Measurements from ENCODE around the gene C10orf62. TPM values are rescaled to one million over a fixed set of nuclear protein-coding genes. Genes with fewer than 3 reads are reported as not detected.
A peak's percentile ranks its signal among the peaks of the same experiment; 100 is the strongest.
"Not testable (repeated sequence)": the region's sequence is repeated elsewhere in the genome, so short reads cannot be mapped to it uniquely, and the experiment has no call there.

The C10orf62 gene
- total RNA-seq, 1 donor = 0.36 TPM

DNA sequence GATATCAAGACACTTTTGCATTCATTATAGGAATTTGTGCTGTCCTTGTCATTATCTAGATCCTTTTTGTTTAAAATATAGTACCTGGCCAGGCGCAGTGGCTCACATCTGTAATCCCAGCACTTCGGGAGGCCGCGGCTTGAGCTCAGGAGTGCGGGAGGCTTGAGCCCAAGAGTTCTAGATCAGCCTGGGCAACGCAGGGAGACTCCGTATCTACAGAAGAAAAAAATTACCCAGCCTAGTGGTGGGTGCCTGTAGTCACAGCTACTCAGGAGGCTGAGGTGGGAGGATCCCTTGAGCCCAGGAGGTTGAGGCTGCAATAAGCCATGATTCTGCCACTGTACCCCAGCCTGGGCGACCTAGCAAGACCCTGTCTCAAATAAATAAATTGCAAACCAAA lies 44.4 kb downstream of the C10orf62 start:
- Histone ChIP-seq H4K20me1 (ENCODE audit: insufficient read depth, low read length) (peaks cover 4% of the 10 kb centered on the region), H3K36me3 (ENCODE audit: insufficient read depth, low read length) (no peaks in the 10 kb centered on the region), H3K4me3 (ENCODE audit: insufficient read depth, low read length) (peak overlapping the region; percentile 98), H3K4me1 (ENCODE audit: insufficient read depth, low read length) (peaks cover 4% of the 10 kb centered on the region), H3K27me3 (ENCODE audit: insufficient read depth, low read length) (no peaks in the 10 kb centered on the region), H3K79me2 (ENCODE audit: insufficient read depth, low read length) (peaks cover 20% of the 10 kb centered on the region), H3K27ac (ENCODE audit: low read depth, low read length) (peak overlapping the region; percentile 58), H3K9me3 (ENCODE audit: low read depth, low read length) (no peaks in the 10 kb centered on the region), H3K4me2 (ENCODE audit: insufficient read depth, low read length) (peak overlapping the region; percentile 99), H2AFZ (ENCODE audit: low read length) (peak overlapping the region; percentile 99)
- no peak for DNase-seq (ENCODE audit: insufficient read length, low spot score, missing footprints)
- TF ChIP-seq CTCF (IDR thresholded peaks at IDR 0.05; ENCODE audit: extremely low read depth, low read depth, low read length) = peak; percentile 18

GRCh38 chr10:97635577-97635976 lies 46.1 kb downstream of the C10orf62 start:
- H3K4me2 ChIP-seq (ENCODE audit: insufficient read depth, low read length) = no peak overlapping the region
- H3K36me3 ChIP-seq (ENCODE audit: insufficient read depth, low read length) = no peaks in the 10 kb centered on the region
- H3K27me3 ChIP-seq (ENCODE audit: insufficient read depth, low read length) = no peaks in the 10 kb centered on the region
- no peak for TF ChIP-seq CTCF (IDR thresholded peaks at IDR 0.05; ENCODE audit: extremely low read depth, low read depth, low read length)
- H4K20me1 ChIP-seq (ENCODE audit: insufficient read depth, low read length) = peaks cover 1% of the 10 kb centered on the region
- H3K4me1 ChIP-seq (ENCODE audit: insufficient read depth, low read length) = peaks cover 4% of the 10 kb centered on the region
- DNase-seq (ENCODE audit: insufficient read length, low spot score, missing footprints) = no peak
- H3K4me3 ChIP-seq (ENCODE audit: insufficient read depth, low read length) = no peak overlapping the region
- H3K9me3 ChIP-seq (ENCODE audit: low read depth, low read length) = no peaks in the 10 kb centered on the region
- H3K27ac ChIP-seq (ENCODE audit: low read depth, low read length) = no peak overlapping the region
- no peak overlapping the region for H2AFZ ChIP-seq (ENCODE audit: low read length)
- peaks cover 15% of the 10 kb centered on the region for H3K79me2 ChIP-seq (ENCODE audit: insufficient read depth, low read length)

DNA sequence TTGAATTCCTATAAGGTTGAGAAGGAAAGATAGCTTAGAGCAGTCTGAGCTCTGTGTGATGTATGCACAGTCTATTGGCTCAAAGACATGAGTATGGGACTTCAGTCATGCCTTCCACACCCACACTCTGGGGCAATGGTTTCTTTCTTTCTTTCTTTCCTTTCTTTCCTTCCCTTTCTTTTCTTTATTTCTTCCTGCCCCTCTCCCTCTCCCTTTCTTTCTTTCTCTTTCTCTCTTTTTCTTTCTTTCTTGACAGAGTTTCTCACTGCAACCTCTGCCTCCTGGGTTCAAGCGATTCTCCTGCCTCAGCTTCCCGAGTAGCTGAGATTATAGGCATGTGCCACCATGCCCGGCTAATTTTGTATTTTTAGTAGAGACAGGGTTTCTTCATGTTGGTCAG lies 49.6 kb downstream of the C10orf62 start:
- not testable (repeated sequence) for H3K36me3 ChIP-seq (ENCODE audit: insufficient read depth, low read length); H4K20me1 ChIP-seq (ENCODE audit: insufficient read depth, low read length); H3K27ac ChIP-seq (ENCODE audit: low read depth, low read length); DNase-seq (ENCODE audit: insufficient read length, low spot score, missing footprints); H3K4me3 ChIP-seq (ENCODE audit: insufficient read depth, low read length); H3K9me3 ChIP-seq (ENCODE audit: low read depth, low read length); H3K27me3 ChIP-seq (ENCODE audit: insufficient read depth, low read length); H3K4me2 ChIP-seq (ENCODE audit: insufficient read depth, low read length)
- H3K79me2 ChIP-seq (ENCODE audit: insufficient read depth, low read length) = peaks cover 31% of the 10 kb centered on the region
- H2AFZ ChIP-seq (ENCODE audit: low read length) = peak overlapping the region; percentile 56
- H3K4me1 ChIP-seq (ENCODE audit: insufficient read depth, low read length) = peaks cover 13% of the 10 kb centered on the region

DNA sequence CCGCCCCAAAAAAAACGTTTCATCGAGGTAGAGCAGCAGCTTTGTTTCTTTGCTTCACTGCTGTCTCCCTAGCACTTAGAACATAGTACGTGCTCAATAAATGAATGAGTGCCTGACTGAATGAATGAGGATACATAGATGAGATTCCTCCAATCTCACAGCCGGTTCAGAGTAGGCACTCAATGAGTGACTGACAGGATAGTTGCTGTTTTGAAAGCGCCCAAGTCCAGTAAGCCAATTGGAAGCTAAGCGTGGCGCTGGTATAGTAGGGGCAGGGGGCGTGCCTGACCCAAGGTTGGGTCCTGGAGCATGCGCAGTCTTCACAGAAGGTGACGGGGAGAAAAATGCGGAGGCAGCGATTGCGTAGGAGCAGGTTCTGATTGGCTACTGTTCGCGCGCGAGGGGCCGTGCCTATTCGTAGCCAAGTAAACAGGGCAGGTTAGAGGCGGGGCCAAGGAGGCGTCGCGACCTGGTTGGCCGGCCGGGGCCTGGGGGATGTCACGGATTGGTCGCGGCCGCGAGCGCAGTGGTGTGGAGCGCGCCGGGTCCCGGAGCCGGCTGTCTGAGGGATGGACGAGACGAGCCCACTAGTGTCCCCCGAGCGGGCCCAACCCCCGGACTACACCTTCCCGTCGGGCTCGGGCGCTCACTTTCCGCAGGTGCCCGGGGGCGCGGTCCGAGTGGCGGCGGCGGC lies 50.8 kb downstream of the C10orf62 start, which contains the start of gene PI4K2A:
Gene PI4K2A (plus strand): TSS at position 498 of the 694 bp plus-strand sequence. CDS start 72 bp downstream, at position 570.
- no peak for TF ChIP-seq CTCF (IDR thresholded peaks at IDR 0.05; ENCODE audit: extremely low read depth, low read depth, low read length)
- DNase-seq (ENCODE audit: insufficient read length, low spot score, missing footprints) = peak; percentile 99
- peak within 1 kb of the TSS; percentile 96 for H3K4me3 ChIP-seq (ENCODE audit: insufficient read depth, low read length)
- H2AFZ ChIP-seq (ENCODE audit: low read length) = peak within 1 kb of the TSS; percentile 71
- H3K27ac ChIP-seq (ENCODE audit: low read depth, low read length) = peak within 1 kb of the TSS; percentile 79
- peaks cover 21% of the 10 kb centered on the region for H3K4me1 ChIP-seq (ENCODE audit: insufficient read depth, low read length)
- peaks cover 12% of the 10 kb centered on the region for H3K36me3 ChIP-seq (ENCODE audit: insufficient read depth, low read length)
- peak within 1 kb of the TSS; percentile 94 for H3K4me2 ChIP-seq (ENCODE audit: insufficient read depth, low read length)
- H3K79me2 ChIP-seq (ENCODE audit: insufficient read depth, low read length) = peaks cover 43% of the 10 kb centered on the region
- no peaks in the 10 kb centered on the region for H3K9me3 ChIP-seq (ENCODE audit: low read depth, low read length)
- no peaks in the 10 kb centered on the region for H3K27me3 ChIP-seq (ENCODE audit: insufficient read depth, low read length)
- peaks cover 5% of the 10 kb centered on the region for H4K20me1 ChIP-seq (ENCODE audit: insufficient read depth, low read length)

Other genes with a start within 250 kb of the C10orf62 start
- 15.0 and 15.9 TPM in 2 replicates for gene RRP12, start 188.4 kb upstream of the C10orf62 start, total RNA-seq
- gene PGAM1, start 163.5 kb upstream of the C10orf62 start, total RNA-seq = 256 and 330 TPM in 2 replicates
- gene EXOSC1, start 143.7 kb upstream of the C10orf62 start, total RNA-seq = 40.2 and 47.4 TPM in 2 replicates
- gene ZDHHC16, start 143.5 kb upstream of the C10orf62 start, total RNA-seq = 39.8 and 45.1 TPM in 2 replicates
- gene MMS19, start 91.3 kb upstream of the C10orf62 start, total RNA-seq = 60.4 and 63.0 TPM in 2 replicates
- 29.0 and 32.7 TPM in 2 replicates for gene UBTD1, start 90.8 kb upstream of the C10orf62 start, total RNA-seq
- 0.29 and 0.72 TPM in 2 replicates for gene ANKRD2, start 16.9 kb upstream of the C10orf62 start, total RNA-seq
- 1.4 and 2.7 TPM in 2 replicates for gene HOGA1, start 5.3 kb upstream of the C10orf62 start, total RNA-seq
- 4.0 and 7.7 TPM in 2 replicates for gene MORN4, start 43.8 kb downstream of the C10orf62 start, total RNA-seq
- 23.5 and 28.9 TPM in 2 replicates for gene PI4K2A, start 51.0 kb downstream of the C10orf62 start, total RNA-seq
- 101 and 105 TPM in 2 replicates for gene AVPI1, start 97.5 kb downstream of the C10orf62 start, total RNA-seq
- 56.6 and 57.5 TPM in 2 replicates for gene MARVELD1, start 124.0 kb downstream of the C10orf62 start, total RNA-seq
- gene ZFYVE27, start 147.4 kb downstream of the C10orf62 start, total RNA-seq = 16.5 and 19.9 TPM in 2 replicates
- gene SFRP5, start 182.3 kb downstream of the C10orf62 start, total RNA-seq = not detected in 2 replicates